ENCODE results near the gene CPE. TPM values are rescaled to one million over a fixed set of nuclear protein-coding genes. Genes with fewer than 3 reads are reported as not detected.

CPE gene
- total and polyA plus RNA-seq, 2 of the 4 experiments (the other 2 are of a cell fraction), result 3.6 to 13.5 TPM

- H3K9me1 ChIP-seq (ENCODE audit: insufficient read depth, low read length), result no peaks in the 10 kb centered on the region
- in situ Hi-C loops (cut with MboI; ENCODE audit: low sequenced_read_pairs) (no loop called here), intact Hi-C loops (cut with micrococcal nuclease) (no loop called here), dilution Hi-C loops (cut with HindIII; ENCODE audit: low sequenced_read_pairs, unreplicated experiment) (no loop called here)
- H4K8ac ChIP-seq (ENCODE audit: low read depth in 2 of 2, low read length in 2 of 2), result no peak overlapping the region
- H3K27me3 ChIP-seq (ENCODE audit: control insufficient read depth, insufficient read depth, low read length), result no peaks in the 10 kb centered on the region
- H3K56ac ChIP-seq (ENCODE audit: extremely low read depth, insufficient read depth, low read length), result no peak overlapping the region
- H3K4me1 ChIP-seq (ENCODE audit: control insufficient read depth, insufficient read depth, low read length), result no peaks in the 10 kb centered on the region
- DNase-seq (no peak), ATAC-seq (ENCODE audit: low read depth) (no peak)
- no peaks in the 10 kb centered on the region for H4K20me1 ChIP-seq (ENCODE audit: insufficient read depth, low read length)
- H3K9me3 ChIP-seq (ENCODE audit: control insufficient read depth, insufficient read depth, low read length), result no peaks in the 10 kb centered on the region
- H2BK120ac ChIP-seq (ENCODE audit: low read depth, low read length), result no peak overlapping the region
- H3K4ac ChIP-seq (ENCODE audit: low read depth, low read length), result no peak overlapping the region
- TF ChIP-seq SMC3 (IDR thresholded peaks at IDR 0.05; ENCODE audit: low read depth, low read length) (no peak), CHD1 (IDR thresholded peaks at IDR 0.05; ENCODE audit: low read depth, low read length) (no peak), RFX5 (IDR thresholded peaks at IDR 0.05; ENCODE audit: low read depth, low read length) (no peak), MAZ (IDR thresholded peaks at IDR 0.05; ENCODE audit: borderline replicate concordance, low read depth, low read length) (no peak), RAD21 (IDR thresholded peaks at IDR 0.05; ENCODE audit: low read length) (no peak), CTCF (conservative IDR thresholded peaks at IDR 0.05; ENCODE audit: low read depth, low read length) (no peak), NFE2L2 (IDR thresholded peaks at IDR 0.05; ENCODE audit: low read depth, low read length) (no peak), FOS (IDR thresholded peaks at IDR 0.05; ENCODE audit: low read depth, low read length) (no peak), MXI1 (IDR thresholded peaks at IDR 0.05; ENCODE audit: borderline replicate concordance, low read depth, low read length) (no peak), CEBPB (IDR thresholded peaks at IDR 0.05; ENCODE audit: low read depth, low read length) (no peak), MAFK (IDR thresholded peaks at IDR 0.05; ENCODE audit: low read depth, low read length) (no peak), RCOR1 (IDR thresholded peaks at IDR 0.05; ENCODE audit: insufficient replicate concordance, low read length) (no peak)
- TF ChIP-seq, protein P1, sequence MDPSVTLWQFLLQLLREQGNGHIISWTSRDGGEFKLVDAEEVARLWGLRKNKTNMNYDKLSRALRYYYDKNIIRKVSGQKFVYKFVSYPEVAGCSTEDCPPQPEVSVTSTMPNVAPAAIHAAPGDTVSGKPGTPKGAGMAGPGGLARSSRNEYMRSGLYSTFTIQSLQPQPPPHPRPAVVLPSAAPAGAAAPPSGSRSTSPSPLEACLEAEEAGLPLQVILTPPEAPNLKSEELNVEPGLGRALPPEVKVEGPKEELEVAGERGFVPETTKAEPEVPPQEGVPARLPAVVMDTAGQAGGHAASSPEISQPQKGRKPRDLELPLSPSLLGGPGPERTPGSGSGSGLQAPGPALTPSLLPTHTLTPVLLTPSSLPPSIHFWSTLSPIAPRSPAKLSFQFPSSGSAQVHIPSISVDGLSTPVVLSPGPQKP (IDR thresholded peaks at IDR 0.05; ENCODE audit: borderline replicate concordance, low read depth, low read length), result no peak
- TF ChIP-seq, protein P2, sequence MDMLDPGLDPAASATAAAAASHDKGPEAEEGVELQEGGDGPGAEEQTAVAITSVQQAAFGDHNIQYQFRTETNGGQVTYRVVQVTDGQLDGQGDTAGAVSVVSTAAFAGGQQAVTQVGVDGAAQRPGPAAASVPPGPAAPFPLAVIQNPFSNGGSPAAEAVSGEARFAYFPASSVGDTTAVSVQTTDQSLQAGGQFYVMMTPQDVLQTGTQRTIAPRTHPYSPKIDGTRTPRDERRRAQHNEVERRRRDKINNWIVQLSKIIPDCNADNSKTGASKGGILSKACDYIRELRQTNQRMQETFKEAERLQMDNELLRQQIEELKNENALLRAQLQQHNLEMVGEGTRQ (IDR thresholded peaks at IDR 0.05; ENCODE audit: low read depth, low read length), result no peak
- H3K79me1 ChIP-seq (ENCODE audit: low read depth in 1 of 2, low read length in 2 of 2), result no peaks in the 10 kb centered on the region
- no peak overlapping the region for H3K4me3 ChIP-seq (ENCODE audit: insufficient read depth, low read depth, low read length)
- H3K14ac ChIP-seq (replicated peaks; ENCODE audit: low read depth, low read length), result no peak overlapping the region
- H2AK9ac ChIP-seq (replicated peaks; ENCODE audit: low read depth, low read length, poor library complexity), result no peak overlapping the region
- CTCF ChIA-PET, result no interaction called here
- BruUV-seq (replicated peaks), result no TSS peak
- no peaks in the 10 kb centered on the region for H3K36me3 ChIP-seq (ENCODE audit: control insufficient read depth, insufficient read depth, low read length)
- H3K9ac ChIP-seq (ENCODE audit: low read depth, low read length), result no peak overlapping the region
- no CpG with 5 or more reads among the region's 1 CpG for WGBS, 2 experiments (ENCODE audit: extremely low coverage in 2 of 2, insufficient read length in 1 of 2)
- no peak overlapping the region for H3K23ac ChIP-seq (ENCODE audit: low read depth, low read length)
- no peak overlapping the region for H4K91ac ChIP-seq (ENCODE audit: insufficient read depth, low read depth, low read length)
- POLR2A ChIA-PET (ENCODE audit: unreplicated experiment), result no interaction called here
- H2AFZ ChIP-seq (replicated peaks; ENCODE audit: low read length, poor library complexity), result no peak overlapping the region
- no peak overlapping the region for H2BK5ac ChIP-seq (ENCODE audit: low read depth, low read length, poor library complexity, severe bottlenecking)
- no peak overlapping the region for H2BK20ac ChIP-seq (ENCODE audit: low read depth, low read length)
- no peak overlapping the region for H4K5ac ChIP-seq (ENCODE audit: low read depth, low read length)
- no peak overlapping the region for H2AK5ac ChIP-seq (ENCODE audit: low read depth, low read length)
- no peak overlapping the region for H3K18ac ChIP-seq (ENCODE audit: low read depth, low read length)
- no peak overlapping the region for H3K27ac ChIP-seq (ENCODE audit: insufficient read depth, low read length)
- H3K4me2 ChIP-seq (ENCODE audit: low read depth, low read length), result no peak overlapping the region
- no peak overlapping the region for H2BK15ac ChIP-seq (ENCODE audit: low read depth, low read length)
These were observed 39.3 kb downstream of the CPE start for GRCh38 chr4:165418073-165418472.
